ENCODE data around the gene PMVK.

Gene PMVK

DNA sequence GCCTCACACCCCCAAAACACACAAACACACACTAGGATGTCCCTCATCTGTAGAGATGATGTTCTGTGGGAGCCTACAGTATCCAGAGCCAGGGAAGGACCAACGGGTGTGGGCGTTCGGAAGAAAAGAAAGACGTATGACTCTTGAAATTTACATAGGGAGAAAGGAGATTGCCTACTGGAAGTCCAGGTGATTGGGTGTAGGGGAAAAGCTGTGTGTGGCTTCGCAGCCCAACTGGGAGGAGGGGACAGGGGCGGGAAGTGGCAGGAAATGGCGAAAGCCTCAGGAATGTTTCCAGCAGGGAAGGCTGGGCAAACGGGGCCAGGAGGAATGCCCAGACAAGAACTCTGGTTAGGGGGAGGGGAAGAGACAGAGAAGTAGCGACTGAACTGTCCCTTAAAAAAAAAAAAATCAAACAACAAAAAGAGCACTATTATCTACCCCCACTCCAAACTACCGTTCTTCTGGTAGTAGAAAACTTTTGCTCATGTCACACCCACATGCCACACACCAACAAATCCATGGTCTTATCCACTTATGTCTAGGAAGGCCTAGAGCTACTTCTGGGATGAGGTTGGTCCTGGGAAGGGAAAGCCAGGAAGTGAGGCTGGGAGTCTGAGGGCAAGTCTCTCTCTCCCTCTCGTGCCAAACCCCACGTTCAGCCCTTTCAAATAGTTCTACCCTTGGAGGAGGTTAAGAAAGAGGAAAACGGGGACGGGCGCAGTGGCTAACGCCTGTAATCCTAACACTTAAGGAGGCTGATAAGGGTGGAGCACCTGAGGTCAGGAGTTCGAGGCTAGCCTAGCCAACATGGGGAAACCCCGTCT, 36.2 kb upstream of the PMVK start:
- peak overlapping the region; percentile 71 for H3K4me2 ChIP-seq (ENCODE audit: insufficient read depth, low read length)

DNA sequence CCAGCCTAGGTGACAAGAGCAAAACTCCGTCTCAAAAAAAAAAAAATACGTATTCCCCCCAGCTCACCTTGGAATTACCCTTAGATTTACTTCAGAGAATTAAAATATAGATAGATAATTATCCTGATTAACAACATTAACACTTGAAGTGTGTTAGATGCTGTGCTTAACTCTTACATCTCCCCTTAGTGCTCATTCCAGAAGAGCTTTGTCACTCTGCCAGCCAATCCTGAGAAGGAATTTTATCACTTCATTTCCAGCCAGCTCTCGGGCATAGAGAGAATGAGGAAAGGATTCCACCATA, 35.6 kb upstream of the PMVK start:
- Histone ChIP-seq H3K27me3 (ENCODE audit: insufficient read depth, low read length, poor library complexity) (no peaks in the 10 kb centered on the region), H3K4me1 (ENCODE audit: insufficient read depth, low read length) (peaks cover 51% of the 10 kb centered on the region), H3K36me3 (ENCODE audit: insufficient read depth, low read length) (peaks cover 53% of the 10 kb centered on the region), H2AFZ (ENCODE audit: low read depth, low read length) (no peak overlapping the region), H3K79me2 (ENCODE audit: insufficient read depth, low read length) (peaks cover 71% of the 10 kb centered on the region), H3K27ac (ENCODE audit: low read length) (no peak overlapping the region), H3K4me2 (ENCODE audit: insufficient read depth, low read length) (peak overlapping the region; percentile 71; the same call in 1 of the 2 replicates), H3K9ac (ENCODE audit: low read depth, low read length) (no peak overlapping the region), H3K4me3 (ENCODE audit: low read depth in 1 of 2, low read length in 2 of 2) (no peak overlapping the region), H3K9me3 (ENCODE audit: insufficient read depth, low read length, severe bottlenecking) (no peaks in the 10 kb centered on the region), H4K20me1 (ENCODE audit: insufficient read depth, low read length) (peaks cover 51% of the 10 kb centered on the region)
- no peak for ATAC-seq (ENCODE audit: insufficient read depth, low read depth)
- no peak for DNase-seq
- no peak for TF ChIP-seq EZH2 (IDR thresholded peaks at IDR 0.05; ENCODE audit: borderline replicate concordance, low read depth, low read length, severe bottlenecking)
- TF ChIP-seq, protein P1, sequence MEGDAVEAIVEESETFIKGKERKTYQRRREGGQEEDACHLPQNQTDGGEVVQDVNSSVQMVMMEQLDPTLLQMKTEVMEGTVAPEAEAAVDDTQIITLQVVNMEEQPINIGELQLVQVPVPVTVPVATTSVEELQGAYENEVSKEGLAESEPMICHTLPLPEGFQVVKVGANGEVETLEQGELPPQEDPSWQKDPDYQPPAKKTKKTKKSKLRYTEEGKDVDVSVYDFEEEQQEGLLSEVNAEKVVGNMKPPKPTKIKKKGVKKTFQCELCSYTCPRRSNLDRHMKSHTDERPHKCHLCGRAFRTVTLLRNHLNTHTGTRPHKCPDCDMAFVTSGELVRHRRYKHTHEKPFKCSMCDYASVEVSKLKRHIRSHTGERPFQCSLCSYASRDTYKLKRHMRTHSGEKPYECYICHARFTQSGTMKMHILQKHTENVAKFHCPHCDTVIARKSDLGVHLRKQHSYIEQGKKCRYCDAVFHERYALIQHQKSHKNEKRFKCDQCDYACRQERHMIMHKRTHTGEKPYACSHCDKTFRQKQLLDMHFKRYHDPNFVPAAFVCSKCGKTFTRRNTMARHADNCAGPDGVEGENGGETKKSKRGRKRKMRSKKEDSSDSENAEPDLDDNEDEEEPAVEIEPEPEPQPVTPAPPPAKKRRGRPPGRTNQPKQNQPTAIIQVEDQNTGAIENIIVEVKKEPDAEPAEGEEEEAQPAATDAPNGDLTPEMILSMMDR (IDR thresholded peaks at IDR 0.05; ENCODE audit: borderline replicate concordance, extremely low read depth, low read length, poor library complexity, severe bottlenecking), result no peak

More for the DNA sequence above, 36.2 kb upstream of the PMVK start:
- H3K36me3 ChIP-seq (ENCODE audit: insufficient read depth, low read length), result peaks cover 53% of the 10 kb centered on the region
- peak overlapping the region in 1 of 2 experiments; percentile 79; a peak in 2 of 4 replicates for H3K4me3 ChIP-seq (ENCODE audit: low read depth in 1 of 2, low read length in 2 of 2)
- H3K79me2 ChIP-seq (ENCODE audit: insufficient read depth, low read length), result peaks cover 77% of the 10 kb centered on the region
- no peaks in the 10 kb centered on the region for H3K9me3 ChIP-seq (ENCODE audit: insufficient read depth, low read length, severe bottlenecking)
- DNase-seq, result no peak
- H4K20me1 ChIP-seq (ENCODE audit: insufficient read depth, low read length), result peaks cover 55% of the 10 kb centered on the region
- H3K4me1 ChIP-seq (ENCODE audit: insufficient read depth, low read length), result peaks cover 56% of the 10 kb centered on the region
- H3K27ac ChIP-seq (ENCODE audit: low read length), result no peak overlapping the region
- peak overlapping the region; percentile 91 for H3K9ac ChIP-seq (ENCODE audit: low read depth, low read length)
- no peak overlapping the region for H2AFZ ChIP-seq (ENCODE audit: low read depth, low read length)
- H3K27me3 ChIP-seq (ENCODE audit: insufficient read depth, low read length, poor library complexity), result no peaks in the 10 kb centered on the region
- ATAC-seq (ENCODE audit: insufficient read depth, low read depth), result no peak
- no peak for TF ChIP-seq EZH2 (IDR thresholded peaks at IDR 0.05; ENCODE audit: borderline replicate concordance, low read depth, low read length, severe bottlenecking)
- TF ChIP-seq, protein P1 (IDR thresholded peaks at IDR 0.05; ENCODE audit: borderline replicate concordance, extremely low read depth, low read length, poor library complexity, severe bottlenecking), result no peak

DNA sequence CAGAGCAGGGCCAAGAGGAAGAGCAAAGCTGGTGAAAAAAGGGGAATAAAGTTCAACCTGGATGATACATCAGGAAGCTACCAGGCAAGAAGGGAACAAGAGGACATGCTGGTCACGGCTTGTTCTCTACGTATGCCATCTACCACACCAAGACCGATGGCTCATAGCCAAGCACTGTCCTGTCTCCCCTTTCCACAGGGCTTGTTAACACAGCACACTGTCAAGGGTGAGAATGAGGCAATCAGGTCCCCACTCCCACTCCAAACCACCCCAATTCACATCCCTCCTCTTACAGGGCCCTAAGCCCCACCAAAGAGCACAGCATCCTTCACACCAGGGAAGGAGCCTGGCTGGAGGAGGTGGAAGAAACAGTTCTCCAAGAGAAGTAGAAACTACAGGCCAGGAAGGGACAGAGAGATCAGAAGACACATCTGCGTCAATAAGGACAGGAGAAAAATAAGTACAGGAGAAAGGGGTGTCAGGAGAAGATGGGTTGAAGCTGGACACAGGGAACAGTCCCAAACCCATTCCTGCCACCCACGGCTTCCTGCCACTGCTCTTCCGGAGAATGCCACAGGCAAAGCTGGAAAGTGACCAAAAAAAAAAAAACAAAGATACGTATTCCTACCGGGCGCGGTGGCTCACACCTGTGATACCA, 35.0 kb upstream of the PMVK start:
- ATAC-seq (ENCODE audit: insufficient read depth, low read depth) (no peak), DNase-seq (no peak)
- TF ChIP-seq, protein P1 (IDR thresholded peaks at IDR 0.05; ENCODE audit: borderline replicate concordance, extremely low read depth, low read length, poor library complexity, severe bottlenecking), result no peak
- TF ChIP-seq EZH2 (IDR thresholded peaks at IDR 0.05; ENCODE audit: borderline replicate concordance, low read depth, low read length, severe bottlenecking), result no peak
- peaks cover 44% of the 10 kb centered on the region for H3K4me1 ChIP-seq (ENCODE audit: insufficient read depth, low read length)
- peaks cover 53% of the 10 kb centered on the region for H3K36me3 ChIP-seq (ENCODE audit: insufficient read depth, low read length)
- H3K9ac ChIP-seq (ENCODE audit: low read depth, low read length), result no peak overlapping the region
- H3K4me3 ChIP-seq (ENCODE audit: low read depth in 1 of 2, low read length in 2 of 2), result no peak overlapping the region
- no peaks in the 10 kb centered on the region for H3K27me3 ChIP-seq (ENCODE audit: insufficient read depth, low read length, poor library complexity)
- peaks cover 46% of the 10 kb centered on the region for H4K20me1 ChIP-seq (ENCODE audit: insufficient read depth, low read length)
- H3K27ac ChIP-seq (ENCODE audit: low read length), result 0 out of 2 replicates have a peak overlapping the region, but pooled peaks have one; percentile 22
- H3K79me2 ChIP-seq (ENCODE audit: insufficient read depth, low read length), result peaks cover 64% of the 10 kb centered on the region
- peak overlapping the region; percentile 46 for H3K4me2 ChIP-seq (ENCODE audit: insufficient read depth, low read length)
- H2AFZ ChIP-seq (ENCODE audit: low read depth, low read length), result no peak overlapping the region
- H3K9me3 ChIP-seq (ENCODE audit: insufficient read depth, low read length, severe bottlenecking), result no peaks in the 10 kb centered on the region
